ENCODE results near the gene CEP78.

CEP78 gene

DNA sequence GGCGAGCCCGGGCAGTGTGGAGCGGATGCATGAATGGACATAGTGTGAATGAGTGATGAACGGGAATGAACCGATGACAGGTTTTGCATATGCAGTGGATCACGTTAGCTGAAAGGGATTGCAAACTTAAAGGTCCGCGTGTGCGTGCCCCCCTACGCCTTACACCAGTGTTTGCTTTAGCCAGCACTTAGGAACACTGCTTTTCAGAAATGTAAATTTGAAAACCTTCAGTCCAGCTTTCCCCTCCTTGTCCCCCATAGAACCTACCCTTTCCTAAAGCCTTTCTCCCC lies 61.7 kb downstream of the CEP78 start:
- H3K4ac ChIP-seq (ENCODE audit: low read depth in 1 of 2, low read length in 2 of 2) = no peak overlapping the region
- no peak overlapping the region for H2AK5ac ChIP-seq (ENCODE audit: low read length, severe bottlenecking)
- H2BK12ac ChIP-seq (ENCODE audit: low read length in 2 of 2) = no peak overlapping the region
- peak overlapping the region; percentile 38 for H3K27ac ChIP-seq (ENCODE audit: low read length, poor library complexity, severe bottlenecking)
- peak overlapping the region; percentile 79 for H3K9ac ChIP-seq (ENCODE audit: low read length)
- H3K36me3 ChIP-seq (ENCODE audit: control insufficient read depth in 1 of 2, insufficient read depth in 2 of 2, low read depth in 1 of 2, low read length in 2 of 2) = no peaks in the 10 kb centered on the region
- no peak overlapping the region for H4K91ac ChIP-seq (ENCODE audit: low read length)
- H3K4me3 ChIP-seq (ENCODE audit: insufficient read depth in 1 of 2, low read depth in 1 of 2, low read length in 2 of 2) = peak overlapping the region; percentile 88
- no peaks in the 10 kb centered on the region for H3K9me3 ChIP-seq (ENCODE audit: control insufficient read depth, low read length)
- peaks cover 5% of the 10 kb centered on the region for H3K79me1 ChIP-seq (replicated peaks; ENCODE audit: low read length, poor library complexity, severe bottlenecking)
- H2BK15ac ChIP-seq (ENCODE audit: low read depth, poor library complexity, severe bottlenecking) = no peak overlapping the region
- peak overlapping the region in 1 of 2 experiments; percentile 14 for H3K23ac ChIP-seq (ENCODE audit: low read length in 2 of 2)
- peak overlapping the region; percentile 99 for H2AFZ ChIP-seq (ENCODE audit: low read depth, low read length)
- no peak overlapping the region for H3K14ac ChIP-seq (ENCODE audit: low read length in 2 of 2)
- no peak overlapping the region for H3K18ac ChIP-seq (ENCODE audit: low read depth in 1 of 2, low read length in 2 of 2)
- peaks cover 7% of the 10 kb centered on the region for H3K4me1 ChIP-seq (ENCODE audit: control insufficient read depth, insufficient read depth, low read depth, low read length)
- H4K8ac ChIP-seq (ENCODE audit: low read length) = no peak overlapping the region
- DNase-seq = no peak
- no peak overlapping the region for H2BK5ac ChIP-seq (ENCODE audit: low read depth, low read length, poor library complexity, severe bottlenecking)
- H2BK120ac ChIP-seq (ENCODE audit: low read depth, low read length) = no peak overlapping the region
- peak overlapping the region; percentile 65 for H3K4me2 ChIP-seq (ENCODE audit: low read length, poor library complexity, severe bottlenecking)
- H3K27me3 ChIP-seq (ENCODE audit: control insufficient read depth in 1 of 2, insufficient read depth in 1 of 2, low read length in 2 of 2) = peaks cover 0 to 3% of the 10 kb centered on the region in 2 experiments
- WGBS = 0% methylated on average over 10 of the region's 10 CpGs

DNA sequence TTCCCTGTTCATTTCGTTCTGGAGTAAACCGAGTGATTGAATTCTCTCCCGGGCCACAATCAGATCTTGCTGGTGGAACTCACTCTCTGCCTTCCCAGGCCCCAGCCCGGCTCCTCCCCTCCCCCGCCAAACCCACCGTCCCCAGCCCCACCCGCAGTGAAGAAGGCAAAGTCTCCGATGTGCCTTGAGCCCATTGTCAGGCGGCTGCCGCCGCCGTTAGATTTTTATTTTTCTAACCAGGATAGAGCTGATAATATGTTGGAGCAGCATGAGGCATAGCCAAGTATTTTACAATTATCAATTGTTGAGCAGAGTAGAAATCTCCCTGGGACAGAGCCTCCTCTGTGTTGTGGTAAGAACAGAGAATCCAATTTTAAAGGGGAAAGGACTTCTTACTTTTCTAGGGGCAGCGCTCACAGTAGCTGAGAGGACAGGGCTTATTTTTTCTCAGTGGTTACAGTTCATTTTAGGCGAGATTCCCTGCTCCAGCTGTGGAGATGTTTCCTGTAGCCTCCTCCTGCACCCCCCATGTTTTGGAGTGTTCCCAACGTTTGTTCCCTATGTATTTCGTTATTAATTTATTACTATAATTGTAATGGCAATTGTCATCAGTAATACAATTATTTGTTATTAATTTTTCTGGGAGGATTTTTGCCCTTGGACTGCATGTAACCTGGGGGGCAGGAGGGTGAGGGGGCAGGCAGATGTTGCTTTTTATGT lies 62.3 kb downstream of the CEP78 start:
- under 1% methylated on average over 11 of the region's 16 CpGs for WGBS

DNA sequence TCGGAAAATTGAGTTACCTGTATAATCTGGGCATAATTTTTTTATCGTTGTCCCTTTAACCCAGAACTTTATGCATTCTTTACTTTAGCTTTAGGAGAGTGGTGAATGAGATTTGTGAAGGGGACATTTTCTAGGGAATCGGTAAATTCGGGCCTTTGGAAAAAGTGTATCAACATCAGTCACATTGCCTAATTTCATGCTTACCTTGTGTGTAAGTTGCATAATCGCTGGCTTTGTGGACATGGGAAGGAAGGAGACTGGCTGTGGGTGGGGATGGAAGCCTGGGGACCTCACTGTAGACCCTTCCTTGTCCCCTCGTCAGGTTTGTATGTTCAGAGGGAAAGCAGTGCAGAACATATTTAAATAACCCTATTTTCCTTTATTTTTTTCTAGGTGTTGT lies 64.3 kb downstream of the CEP78 start:
- H2AFZ ChIP-seq (ENCODE audit: low read depth, low read length) = no peak overlapping the region
- no peak overlapping the region for H3K23ac ChIP-seq (ENCODE audit: low read length in 2 of 2)
- H3K4ac ChIP-seq (ENCODE audit: low read depth in 1 of 2, low read length in 2 of 2) = no peak overlapping the region
- H2AK5ac ChIP-seq (ENCODE audit: low read length, severe bottlenecking) = peak overlapping the region; percentile 74
- peaks cover 7% of the 10 kb centered on the region for H3K4me1 ChIP-seq (ENCODE audit: control insufficient read depth, insufficient read depth, low read depth, low read length)
- no peak overlapping the region for H2BK120ac ChIP-seq (ENCODE audit: low read depth, low read length)
- WGBS = 92% methylated on average over 4 of the region's 6 CpGs
- no peak overlapping the region for H3K4me3 ChIP-seq (ENCODE audit: insufficient read depth in 1 of 2, low read depth in 1 of 2, low read length in 2 of 2)
- H2BK15ac ChIP-seq (ENCODE audit: low read depth, poor library complexity, severe bottlenecking) = no peak overlapping the region
- H3K18ac ChIP-seq (ENCODE audit: low read depth in 1 of 2, low read length in 2 of 2) = no peak overlapping the region
- peaks cover 0 to 5% of the 10 kb centered on the region in 2 experiments for H3K36me3 ChIP-seq (ENCODE audit: control insufficient read depth in 1 of 2, insufficient read depth in 2 of 2, low read depth in 1 of 2, low read length in 2 of 2)
- no peak overlapping the region for H2BK12ac ChIP-seq (ENCODE audit: low read length in 2 of 2)
- no peak for DNase-seq
- H3K79me1 ChIP-seq (replicated peaks; ENCODE audit: low read length, poor library complexity, severe bottlenecking) = peaks cover 12% of the 10 kb centered on the region
- no peak overlapping the region for H3K14ac ChIP-seq (ENCODE audit: low read length in 2 of 2)
- H3K4me2 ChIP-seq (ENCODE audit: low read length, poor library complexity, severe bottlenecking) = no peak overlapping the region
- no peaks in the 10 kb centered on the region for H3K9me3 ChIP-seq (ENCODE audit: control insufficient read depth, low read length)
- H3K27ac ChIP-seq (ENCODE audit: low read length, poor library complexity, severe bottlenecking) = no peak overlapping the region
- no peak overlapping the region for H3K9ac ChIP-seq (ENCODE audit: low read length)
- H2BK5ac ChIP-seq (ENCODE audit: low read depth, low read length, poor library complexity, severe bottlenecking) = no peak overlapping the region
- no peaks in the 10 kb centered on the region for H3K27me3 ChIP-seq (ENCODE audit: control insufficient read depth in 1 of 2, insufficient read depth in 1 of 2, low read length in 2 of 2)
- no peak overlapping the region for H4K8ac ChIP-seq (ENCODE audit: low read length)
- no peak overlapping the region for H4K91ac ChIP-seq (ENCODE audit: low read length)

More for the DNA sequence above, 62.3 kb downstream of the CEP78 start:
- no peak for DNase-seq
- Histone ChIP-seq H2BK15ac (ENCODE audit: low read depth, poor library complexity, severe bottlenecking) (no peak overlapping the region), H3K4ac (ENCODE audit: low read depth in 1 of 2, low read length in 2 of 2) (no peak overlapping the region), H2BK120ac (ENCODE audit: low read depth, low read length) (no peak overlapping the region), H2BK12ac (ENCODE audit: low read length in 2 of 2) (no peak overlapping the region), H3K18ac (ENCODE audit: low read depth in 1 of 2, low read length in 2 of 2) (no peak overlapping the region), H3K4me1 (ENCODE audit: control insufficient read depth, insufficient read depth, low read depth, low read length) (peaks cover 7% of the 10 kb centered on the region), H2BK5ac (ENCODE audit: low read depth, low read length, poor library complexity, severe bottlenecking) (no peak overlapping the region), H3K9ac (ENCODE audit: low read length) (peak overlapping the region; percentile 79), H3K14ac (ENCODE audit: low read length in 2 of 2) (no peak overlapping the region), H3K36me3 (ENCODE audit: control insufficient read depth in 1 of 2, insufficient read depth in 2 of 2, low read depth in 1 of 2, low read length in 2 of 2) (peaks cover 0 to 2% of the 10 kb centered on the region in 2 experiments), H3K4me2 (ENCODE audit: low read length, poor library complexity, severe bottlenecking) (peak overlapping the region; percentile 65), H3K27me3 (ENCODE audit: control insufficient read depth in 1 of 2, insufficient read depth in 1 of 2, low read length in 2 of 2) (no peaks in the 10 kb centered on the region), H3K27ac (ENCODE audit: low read length, poor library complexity, severe bottlenecking) (peak overlapping the region; percentile 48), H3K79me1 (replicated peaks; ENCODE audit: low read length, poor library complexity, severe bottlenecking) (peaks cover 7% of the 10 kb centered on the region), H3K4me3 (ENCODE audit: insufficient read depth in 1 of 2, low read depth in 1 of 2, low read length in 2 of 2) (peak overlapping the region; percentile 42 to 88), H4K8ac (ENCODE audit: low read length) (no peak overlapping the region), H2AFZ (ENCODE audit: low read depth, low read length) (no peak overlapping the region), H3K9me3 (ENCODE audit: control insufficient read depth, low read length) (no peaks in the 10 kb centered on the region), H4K91ac (ENCODE audit: low read length) (no peak overlapping the region), H2AK5ac (ENCODE audit: low read length, severe bottlenecking) (no peak overlapping the region), H3K23ac (ENCODE audit: low read length in 2 of 2) (no peak overlapping the region)

DNA sequence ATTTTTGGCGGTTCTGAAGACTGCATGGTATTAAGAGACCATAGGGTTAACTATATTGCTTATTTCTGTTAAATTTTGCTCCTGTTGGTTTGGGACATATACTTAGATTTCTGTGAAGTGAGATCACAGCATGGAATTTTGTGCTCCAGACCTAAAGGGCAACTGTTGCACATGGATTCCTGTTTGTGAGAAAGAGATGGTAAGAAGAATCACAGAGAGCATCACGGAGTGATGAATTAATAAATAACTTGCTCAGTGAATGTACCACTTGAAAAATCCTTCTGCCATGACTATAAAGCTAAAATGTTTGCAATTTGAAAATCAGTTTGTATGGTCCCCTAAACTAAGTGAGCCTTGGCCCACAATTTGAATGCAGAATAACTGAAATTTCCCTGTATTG lies 65.6 kb downstream of the CEP78 start:
- no peak overlapping the region for H4K8ac ChIP-seq (ENCODE audit: low read length)
- no peaks in the 10 kb centered on the region for H3K9me3 ChIP-seq (ENCODE audit: control insufficient read depth, low read length)
- no peak overlapping the region for H2BK15ac ChIP-seq (ENCODE audit: low read depth, poor library complexity, severe bottlenecking)
- no peak overlapping the region for H4K91ac ChIP-seq (ENCODE audit: low read length)
- H3K27me3 ChIP-seq (ENCODE audit: control insufficient read depth in 1 of 2, insufficient read depth in 1 of 2, low read length in 2 of 2) = no peaks in the 10 kb centered on the region
- no peak overlapping the region for H3K18ac ChIP-seq (ENCODE audit: low read depth in 1 of 2, low read length in 2 of 2)
- H3K4me1 ChIP-seq (ENCODE audit: control insufficient read depth, insufficient read depth, low read depth, low read length) = peaks cover 3% of the 10 kb centered on the region
- no peak overlapping the region for H3K23ac ChIP-seq (ENCODE audit: low read length in 2 of 2)
- peaks cover 0 to 17% of the 10 kb centered on the region in 2 experiments for H3K36me3 ChIP-seq (ENCODE audit: control insufficient read depth in 1 of 2, insufficient read depth in 2 of 2, low read depth in 1 of 2, low read length in 2 of 2)
- peaks cover 18% of the 10 kb centered on the region for H3K79me1 ChIP-seq (replicated peaks; ENCODE audit: low read length, poor library complexity, severe bottlenecking)
- DNase-seq = no peak
- H2AFZ ChIP-seq (ENCODE audit: low read depth, low read length) = no peak overlapping the region
- no peak overlapping the region for H3K4ac ChIP-seq (ENCODE audit: low read depth in 1 of 2, low read length in 2 of 2)
- no peak overlapping the region for H3K9ac ChIP-seq (ENCODE audit: low read length)
- H2BK5ac ChIP-seq (ENCODE audit: low read depth, low read length, poor library complexity, severe bottlenecking) = no peak overlapping the region
- H2BK12ac ChIP-seq (ENCODE audit: low read length in 2 of 2) = no peak overlapping the region
- H2BK120ac ChIP-seq (ENCODE audit: low read depth, low read length) = no peak overlapping the region
- H3K4me2 ChIP-seq (ENCODE audit: low read length, poor library complexity, severe bottlenecking) = no peak overlapping the region
- H3K27ac ChIP-seq (ENCODE audit: low read length, poor library complexity, severe bottlenecking) = peak overlapping the region; percentile 57
- no peak overlapping the region for H3K14ac ChIP-seq (ENCODE audit: low read length in 2 of 2)
- H3K4me3 ChIP-seq (ENCODE audit: insufficient read depth in 1 of 2, low read depth in 1 of 2, low read length in 2 of 2) = no peak overlapping the region
- no peak overlapping the region for H2AK5ac ChIP-seq (ENCODE audit: low read length, severe bottlenecking)
- 100% methylated on average over 1 of the region's 2 CpGs for WGBS
